Dermis microvascular lymphatic vessel endothelial cell (primary cell): ENCODE measurements around the gene TSPOAP1. TPM values are rescaled to one million over a fixed set of nuclear protein-coding genes. Genes with fewer than 3 reads are reported as not detected.

Experiments
- DNase-seq, 2 donors: peaks; one replicate each; pipeline versions ENCODE4 v3.0.0 to v3.0.0-alpha.2; 2010; ENCODE audit warnings: low read depth in 2 of 2
- total RNA-seq: library from RNA; depleted of rRNA; stranded (reverse); fragments of >200 nt; gene quantifications from 2 replicates; pipeline ENCODE4 v1.2.1, GENCODE V29; 2014

TSPOAP1 gene
- total RNA-seq, 1 donor from 2014 or later = not detected

- no peak for DNase-seq
These were observed 64.8 kb downstream of the TSPOAP1 start for GRCh38 chr17:58263773-58264172.

- DNase-seq = no peak
These were observed 66.4 kb downstream of the TSPOAP1 start for GRCh38 chr17:58262149-58262548.

- no peak for DNase-seq
These were observed 73.8 kb downstream of the TSPOAP1 start for GRCh38 chr17:58254803-58255202.

GRCh38 chr17:58253082-58253481 is 75.5 kb downstream of the TSPOAP1 start:
- DNase-seq = no peak

- DNase-seq = no peak
These were observed 76.5 kb downstream of the TSPOAP1 start for GRCh38 chr17:58252141-58252540.

Other genes starting within 250 kb of the TSPOAP1 start
- gene DYNLL2, start 245.4 kb downstream of the TSPOAP1 start, total RNA-seq = 10.1 and 10.9 TPM in 2 replicates
- not detected in 2 replicates for gene OR4D1, start 180.4 kb downstream of the TSPOAP1 start, total RNA-seq
- gene OR4D2, start 161.8 kb downstream of the TSPOAP1 start, total RNA-seq = not detected in 2 replicates
- gene EPX, start 136.1 kb downstream of the TSPOAP1 start, total RNA-seq = not detected in 2 replicates
- gene MKS1, start 109.5 kb downstream of the TSPOAP1 start, total RNA-seq = 11.8 and 12.7 TPM in 2 replicates
- not detected in 2 replicates for gene LPO, start 90.2 kb downstream of the TSPOAP1 start, total RNA-seq
- under 0.01 TPM in 1 of 2 replicates, not detected in the other for gene MPO, start 47.9 kb downstream of the TSPOAP1 start, total RNA-seq
- gene SUPT4H1, start 23.4 kb upstream of the TSPOAP1 start, total RNA-seq = 49.8 and 56.8 TPM in 2 replicates
- under 0.01 TPM in 1 of 2 replicates, not detected in the other for gene RNF43, start 88.7 kb upstream of the TSPOAP1 start, total RNA-seq
- gene HSF5, start 159.6 kb upstream of the TSPOAP1 start, total RNA-seq = under 0.01 TPM in 1 of 2 replicates, not detected in the other
- gene MTMR4, start 185.8 kb upstream of the TSPOAP1 start, total RNA-seq = 30.7 and 35.0 TPM in 2 replicates